Measurements from ENCODE around the gene HOXA10. TPM values are rescaled to one million over a fixed set of nuclear protein-coding genes. Genes with fewer than 3 reads are reported as not detected.
A peak's percentile ranks its signal among the peaks of the same experiment; 100 is the strongest.

HOXA10 gene
- total RNA-seq, 2 donors from 2014 or later: not detected

DNA sequence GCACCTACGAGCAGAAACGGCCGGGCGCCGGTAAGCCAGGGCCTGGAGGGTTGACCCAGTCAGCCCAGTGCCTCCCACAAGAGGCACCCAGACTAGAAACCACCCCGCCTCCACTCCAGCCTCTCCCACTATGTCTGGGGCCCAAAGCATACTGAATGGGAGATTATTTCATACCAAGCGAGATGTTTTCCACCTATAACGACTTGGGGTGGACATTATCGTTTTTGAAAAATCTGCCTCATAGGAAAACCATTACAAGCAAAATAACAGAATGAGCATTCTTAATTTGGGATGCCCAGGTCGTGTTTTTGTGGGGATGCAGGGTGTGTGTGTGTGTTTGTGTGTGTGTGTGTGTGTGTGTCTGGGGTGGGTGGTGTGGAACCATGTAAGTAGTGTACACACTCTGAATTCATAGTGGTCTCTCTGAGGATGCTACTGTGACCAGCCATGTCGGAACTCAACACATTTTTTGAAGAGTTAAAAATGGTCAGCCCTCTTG lies 28.2 kb downstream of the HOXA10 start:
- peaks cover 9% of the 10 kb centered on the region for H3K4me1 Mint-ChIP-seq
- no peaks in the 10 kb centered on the region for H3K4me1 ChIP-seq (ENCODE audit: control insufficient read depth, insufficient read depth, low read length)
- H3K36me3 Mint-ChIP-seq (ENCODE audit: low read depth): no peaks in the 10 kb centered on the region
- 71 to 80% methylated on average over 9 to 11 of the region's 11 CpGs for WGBS, 2 experiments (ENCODE audit: insufficient coverage in 1 of 2, insufficient read length in 1 of 2)
- no peak for DNase-seq
- H3K9me3 ChIP-seq (ENCODE audit: control insufficient read depth, low read length): peaks cover 16% of the 10 kb centered on the region
- no peaks in the 10 kb centered on the region for H3K36me3 ChIP-seq (ENCODE audit: control insufficient read depth, insufficient read depth, low read length)
- H3K4me3 Mint-ChIP-seq: no peak overlapping the region
- H3K9me3 Mint-ChIP-seq: peaks cover 15% of the 10 kb centered on the region
- no peak overlapping the region for H3K27ac ChIP-seq (ENCODE audit: low read depth, low read length)
- TF ChIP-seq, protein P1, sequence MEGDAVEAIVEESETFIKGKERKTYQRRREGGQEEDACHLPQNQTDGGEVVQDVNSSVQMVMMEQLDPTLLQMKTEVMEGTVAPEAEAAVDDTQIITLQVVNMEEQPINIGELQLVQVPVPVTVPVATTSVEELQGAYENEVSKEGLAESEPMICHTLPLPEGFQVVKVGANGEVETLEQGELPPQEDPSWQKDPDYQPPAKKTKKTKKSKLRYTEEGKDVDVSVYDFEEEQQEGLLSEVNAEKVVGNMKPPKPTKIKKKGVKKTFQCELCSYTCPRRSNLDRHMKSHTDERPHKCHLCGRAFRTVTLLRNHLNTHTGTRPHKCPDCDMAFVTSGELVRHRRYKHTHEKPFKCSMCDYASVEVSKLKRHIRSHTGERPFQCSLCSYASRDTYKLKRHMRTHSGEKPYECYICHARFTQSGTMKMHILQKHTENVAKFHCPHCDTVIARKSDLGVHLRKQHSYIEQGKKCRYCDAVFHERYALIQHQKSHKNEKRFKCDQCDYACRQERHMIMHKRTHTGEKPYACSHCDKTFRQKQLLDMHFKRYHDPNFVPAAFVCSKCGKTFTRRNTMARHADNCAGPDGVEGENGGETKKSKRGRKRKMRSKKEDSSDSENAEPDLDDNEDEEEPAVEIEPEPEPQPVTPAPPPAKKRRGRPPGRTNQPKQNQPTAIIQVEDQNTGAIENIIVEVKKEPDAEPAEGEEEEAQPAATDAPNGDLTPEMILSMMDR (conservative IDR thresholded peaks at IDR 0.05): no peak
- no peak overlapping the region for H3K4me3 ChIP-seq (ENCODE audit: low read length)
- H3K27me3 ChIP-seq (ENCODE audit: control insufficient read depth, insufficient read depth, low read length, poor library complexity, severe bottlenecking): peaks cover 100% of the 10 kb centered on the region
- peaks cover 100% of the 10 kb centered on the region for H3K27me3 Mint-ChIP-seq (ENCODE audit: insufficient read depth)
- H3K27ac Mint-ChIP-seq: no peak overlapping the region
- H3K9ac ChIP-seq (ENCODE audit: extremely low read depth, low read length, poor library complexity, severe bottlenecking): no peak overlapping the region

DNA sequence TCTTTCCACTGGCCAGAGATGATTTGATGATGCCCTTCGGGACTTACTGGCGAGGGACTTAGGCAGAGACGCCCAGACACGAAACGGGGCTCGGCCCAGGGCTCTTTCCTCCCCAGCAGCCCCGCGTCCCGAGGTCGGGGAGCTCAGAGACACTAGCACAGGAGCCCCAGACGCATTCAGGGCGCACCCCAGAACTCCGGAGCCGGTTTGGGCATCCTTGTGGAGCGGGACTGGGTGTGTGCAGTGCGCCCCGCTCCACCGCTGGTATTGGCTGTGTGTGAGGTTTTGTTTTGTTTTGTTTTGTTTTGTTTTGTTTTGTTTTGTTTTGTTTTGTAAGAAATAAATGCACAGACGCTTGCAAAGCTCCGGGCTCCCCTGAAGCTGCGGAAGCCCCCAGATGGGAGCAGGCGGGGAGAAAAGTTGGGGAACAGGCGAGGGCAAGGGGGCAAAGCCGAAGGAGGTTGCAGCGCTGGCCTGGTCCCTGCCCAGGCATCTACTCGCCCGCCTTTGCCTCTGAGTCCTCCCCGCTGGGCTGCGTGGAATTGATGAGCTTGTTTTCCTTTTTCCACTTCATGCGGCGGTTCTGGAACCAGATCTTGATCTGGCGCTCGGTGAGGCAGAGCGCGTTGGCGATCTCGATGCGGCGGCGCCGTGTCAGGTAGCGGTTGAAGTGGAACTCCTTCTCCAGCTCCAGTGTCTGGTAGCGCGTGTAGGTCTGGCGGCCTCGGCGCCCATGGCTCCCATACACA lies 28.8 kb downstream of the HOXA10 start:
- TF ChIP-seq, protein P1 (conservative IDR thresholded peaks at IDR 0.05): no peak
- Mint-ChIP-seq H3K27ac (no peak overlapping the region), H3K4me3 (no peak overlapping the region), H3K9me3 (peaks cover 15% of the 10 kb centered on the region), H3K36me3 (ENCODE audit: low read depth) (no peaks in the 10 kb centered on the region), H3K27me3 (ENCODE audit: insufficient read depth) (peaks cover 100% of the 10 kb centered on the region), H3K4me1 (peaks cover 9% of the 10 kb centered on the region)
- Histone ChIP-seq H3K4me3 (ENCODE audit: low read length) (no peak overlapping the region), H3K9me3 (ENCODE audit: control insufficient read depth, low read length) (peaks cover 16% of the 10 kb centered on the region), H3K36me3 (ENCODE audit: control insufficient read depth, insufficient read depth, low read length) (no peaks in the 10 kb centered on the region), H3K4me1 (ENCODE audit: control insufficient read depth, insufficient read depth, low read length) (no peaks in the 10 kb centered on the region), H3K9ac (ENCODE audit: extremely low read depth, low read length, poor library complexity, severe bottlenecking) (no peak overlapping the region), H3K27ac (ENCODE audit: low read depth, low read length) (no peak overlapping the region), H3K27me3 (ENCODE audit: control insufficient read depth, insufficient read depth, low read length, poor library complexity, severe bottlenecking) (peaks cover 100% of the 10 kb centered on the region)
- WGBS, 2 experiments (ENCODE audit: insufficient coverage in 1 of 2, insufficient read length in 1 of 2): 69 to 77% methylated on average over 27 to 47 of the region's 47 CpGs
- DNase-seq: peak; percentile 46

DNA sequence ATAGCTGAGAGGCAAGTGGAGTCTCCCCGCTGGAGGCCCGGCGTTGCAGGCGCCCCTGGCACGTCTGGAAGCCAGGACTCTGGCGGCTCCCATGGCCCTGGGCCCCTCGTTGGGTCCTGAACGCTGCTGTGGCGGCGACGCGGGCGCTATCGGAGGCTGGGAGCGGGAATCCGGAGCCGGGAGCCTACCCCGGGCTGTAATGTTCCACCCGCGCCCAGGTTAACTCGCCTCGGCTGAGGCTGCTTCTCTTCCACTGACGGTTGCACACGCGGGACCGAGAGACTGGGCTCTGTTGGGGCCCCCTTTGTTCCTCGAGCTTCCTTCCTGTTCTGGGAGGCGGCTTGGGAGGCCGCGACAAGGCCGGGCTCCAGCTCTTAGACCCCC lies 29.3 kb downstream of the HOXA10 start:
- Mint-ChIP-seq H3K9me3 (peaks cover 15% of the 10 kb centered on the region), H3K27ac (no peak overlapping the region), H3K4me1 (peaks cover 10% of the 10 kb centered on the region), H3K4me3 (no peak overlapping the region), H3K27me3 (ENCODE audit: insufficient read depth) (peaks cover 100% of the 10 kb centered on the region), H3K36me3 (ENCODE audit: low read depth) (no peaks in the 10 kb centered on the region)
- Histone ChIP-seq H3K36me3 (ENCODE audit: control insufficient read depth, insufficient read depth, low read length) (no peaks in the 10 kb centered on the region), H3K4me3 (ENCODE audit: low read length) (no peak overlapping the region), H3K27ac (ENCODE audit: low read depth, low read length) (no peak overlapping the region), H3K27me3 (ENCODE audit: control insufficient read depth, insufficient read depth, low read length, poor library complexity, severe bottlenecking) (peaks cover 100% of the 10 kb centered on the region), H3K4me1 (ENCODE audit: control insufficient read depth, insufficient read depth, low read length) (no peaks in the 10 kb centered on the region), H3K9me3 (ENCODE audit: control insufficient read depth, low read length) (peaks cover 16% of the 10 kb centered on the region), H3K9ac (ENCODE audit: extremely low read depth, low read length, poor library complexity, severe bottlenecking) (no peak overlapping the region)
- WGBS, 2 experiments (ENCODE audit: insufficient coverage in 1 of 2, insufficient read length in 1 of 2): 20 to 28% methylated on average over 21 to 31 of the region's 31 CpGs
- DNase-seq: peak; percentile 55
- TF ChIP-seq, protein P1 (conservative IDR thresholded peaks at IDR 0.05): no peak

All from endodermal cell (in vitro differentiated cells).